ENCODE measurements around the gene SRY. TPM values are rescaled to one million over a fixed set of nuclear protein-coding genes. Genes with fewer than 3 reads are reported as not detected.
"Not testable (repeated sequence)": the region's sequence is repeated elsewhere in the genome, so short reads cannot be mapped to it uniquely, and the experiment has no call there.

Gene SRY
- total RNA-seq (ENCODE audit: low replicate concordance), result not detected in 2 replicates

DNA sequence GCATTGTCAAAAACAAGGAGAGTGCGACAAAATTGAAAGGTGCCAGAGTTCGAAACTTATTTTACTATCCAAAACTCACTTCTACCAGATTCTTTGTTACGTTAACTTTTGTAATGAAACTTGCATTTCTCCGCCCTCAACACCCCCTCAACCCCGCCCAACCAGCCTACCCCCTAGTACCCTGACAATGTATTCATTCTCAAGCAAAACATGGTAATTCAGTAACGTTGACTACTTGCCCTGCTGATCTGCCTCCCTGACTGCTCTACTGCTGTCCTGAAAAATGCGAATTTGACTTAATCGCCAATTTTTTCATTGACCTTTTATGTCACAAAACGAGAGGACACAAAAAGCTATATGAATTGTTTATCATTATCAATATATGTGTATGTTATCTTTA lies at the start of gene SRY:
Gene SRY (minus strand): TSS at position 83 of the 400 bp plus-strand sequence. CDS start 79 bp downstream, at position 4.
- H3K4me3 ChIP-seq (ENCODE audit: low read depth, low read length), result no peak within 1 kb of the TSS
- TF ChIP-seq, protein P1, sequence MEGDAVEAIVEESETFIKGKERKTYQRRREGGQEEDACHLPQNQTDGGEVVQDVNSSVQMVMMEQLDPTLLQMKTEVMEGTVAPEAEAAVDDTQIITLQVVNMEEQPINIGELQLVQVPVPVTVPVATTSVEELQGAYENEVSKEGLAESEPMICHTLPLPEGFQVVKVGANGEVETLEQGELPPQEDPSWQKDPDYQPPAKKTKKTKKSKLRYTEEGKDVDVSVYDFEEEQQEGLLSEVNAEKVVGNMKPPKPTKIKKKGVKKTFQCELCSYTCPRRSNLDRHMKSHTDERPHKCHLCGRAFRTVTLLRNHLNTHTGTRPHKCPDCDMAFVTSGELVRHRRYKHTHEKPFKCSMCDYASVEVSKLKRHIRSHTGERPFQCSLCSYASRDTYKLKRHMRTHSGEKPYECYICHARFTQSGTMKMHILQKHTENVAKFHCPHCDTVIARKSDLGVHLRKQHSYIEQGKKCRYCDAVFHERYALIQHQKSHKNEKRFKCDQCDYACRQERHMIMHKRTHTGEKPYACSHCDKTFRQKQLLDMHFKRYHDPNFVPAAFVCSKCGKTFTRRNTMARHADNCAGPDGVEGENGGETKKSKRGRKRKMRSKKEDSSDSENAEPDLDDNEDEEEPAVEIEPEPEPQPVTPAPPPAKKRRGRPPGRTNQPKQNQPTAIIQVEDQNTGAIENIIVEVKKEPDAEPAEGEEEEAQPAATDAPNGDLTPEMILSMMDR (IDR thresholded peaks at IDR 0.05; ENCODE audit: insufficient read depth, low read length), result no peak
- DNase-seq (ENCODE audit: low read depth), result no peak

- no peak for DNase-seq (ENCODE audit: low read depth)
- TF ChIP-seq, protein P1 (IDR thresholded peaks at IDR 0.05; ENCODE audit: insufficient read depth, low read length), result no peak
- no peak overlapping the region for H3K4me3 ChIP-seq (ENCODE audit: low read depth, low read length)
Measured at GRCh38 chrY:2837078-2837477, 49.6 kb upstream of the SRY start.

GRCh38 chrY:2835230-2835629 lies 47.7 kb upstream of the SRY start:
- DNase-seq (ENCODE audit: low read depth), result no peak
- H3K4me3 ChIP-seq (ENCODE audit: low read depth, low read length), result no peak overlapping the region
- TF ChIP-seq, protein P1 (IDR thresholded peaks at IDR 0.05; ENCODE audit: insufficient read depth, low read length), result no peak

DNA sequence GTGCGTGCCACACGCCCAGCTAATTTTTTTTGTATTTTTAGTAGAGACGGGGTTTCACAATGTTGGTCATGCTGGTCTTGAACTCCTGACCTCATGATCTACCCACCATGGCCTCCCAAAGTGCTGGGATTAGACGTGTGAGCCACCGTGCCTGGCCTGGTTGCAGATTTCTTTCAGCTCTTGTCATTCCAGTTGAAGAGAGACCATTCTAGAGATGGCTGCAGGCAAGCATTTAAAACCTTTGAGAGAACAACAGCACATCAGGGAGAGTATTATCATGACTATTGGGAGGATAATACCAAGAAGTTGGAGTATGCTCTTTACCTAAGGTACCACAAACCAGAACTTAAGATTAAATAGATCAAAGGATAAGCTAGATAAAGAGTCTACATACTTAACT lies 41.0 kb upstream of the SRY start:
- TF ChIP-seq, protein P1 (IDR thresholded peaks at IDR 0.05; ENCODE audit: insufficient read depth, low read length), result no peak
- H3K4me3 ChIP-seq (ENCODE audit: low read depth, low read length), result no peak overlapping the region
- no peak for DNase-seq (ENCODE audit: low read depth)

DNA sequence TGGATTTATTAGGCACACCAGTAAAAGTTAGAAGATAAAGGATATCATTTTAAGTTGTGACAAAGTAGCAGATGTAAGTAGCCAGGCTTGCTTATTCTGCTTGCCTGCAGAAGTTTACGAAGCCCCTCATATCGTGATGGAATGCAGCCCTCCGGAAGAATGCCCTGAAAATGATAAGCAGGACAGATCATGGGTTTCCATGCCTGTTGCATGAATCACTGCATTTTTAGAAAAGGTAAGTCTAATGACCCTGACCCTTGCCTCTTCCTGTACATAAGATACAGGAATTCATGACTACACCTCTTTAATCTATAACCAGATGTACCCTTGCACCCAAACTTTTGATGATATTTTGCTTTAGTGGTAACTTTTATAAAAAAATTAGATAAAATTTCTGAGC lies 37.0 kb upstream of the SRY start:
- TF ChIP-seq, protein P1 (IDR thresholded peaks at IDR 0.05; ENCODE audit: insufficient read depth, low read length), result no peak
- no peak for DNase-seq (ENCODE audit: low read depth)
- no peak overlapping the region for H3K4me3 ChIP-seq (ENCODE audit: low read depth, low read length)

GRCh38 chrY:2817146-2817896 lies 29.8 kb upstream of the SRY start:
- DNase-seq (ENCODE audit: low read depth); H3K4me3 ChIP-seq (ENCODE audit: low read depth, low read length): not testable (repeated sequence)

DNA sequence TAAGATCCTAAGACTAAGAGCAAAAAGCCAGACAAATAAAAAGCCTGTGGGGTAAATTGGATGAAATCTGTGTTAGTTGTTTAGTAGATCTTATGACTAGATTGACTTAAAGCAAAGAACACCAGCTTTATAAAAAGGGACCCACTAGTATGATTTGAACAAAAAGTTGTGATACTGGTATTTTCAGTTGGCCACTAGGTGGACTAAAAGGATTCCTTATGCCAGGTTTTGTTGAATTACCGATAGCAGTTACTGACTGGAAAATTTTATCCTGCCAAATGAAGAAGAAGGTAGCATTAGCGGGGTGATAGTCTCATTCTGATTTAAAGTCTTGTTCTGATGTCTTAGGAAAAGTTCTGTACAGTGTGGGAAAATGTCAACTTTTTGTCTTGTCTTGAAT lies 12.8 kb upstream of the SRY start:
- TF ChIP-seq, protein P1 (IDR thresholded peaks at IDR 0.05; ENCODE audit: insufficient read depth, low read length), result no peak
- H3K4me3 ChIP-seq (ENCODE audit: low read depth, low read length), result no peak overlapping the region
- no peak for DNase-seq (ENCODE audit: low read depth)
